Fibroblast of gingiva (primary cell): ENCODE measurements around the gene FOXP1.

Source experiments
- DNase-seq: peaks from one replicate; pipeline ENCODE4 v3.0.0-alpha.2; 2011; ENCODE audit warnings: low read depth

FOXP1 gene

DNA sequence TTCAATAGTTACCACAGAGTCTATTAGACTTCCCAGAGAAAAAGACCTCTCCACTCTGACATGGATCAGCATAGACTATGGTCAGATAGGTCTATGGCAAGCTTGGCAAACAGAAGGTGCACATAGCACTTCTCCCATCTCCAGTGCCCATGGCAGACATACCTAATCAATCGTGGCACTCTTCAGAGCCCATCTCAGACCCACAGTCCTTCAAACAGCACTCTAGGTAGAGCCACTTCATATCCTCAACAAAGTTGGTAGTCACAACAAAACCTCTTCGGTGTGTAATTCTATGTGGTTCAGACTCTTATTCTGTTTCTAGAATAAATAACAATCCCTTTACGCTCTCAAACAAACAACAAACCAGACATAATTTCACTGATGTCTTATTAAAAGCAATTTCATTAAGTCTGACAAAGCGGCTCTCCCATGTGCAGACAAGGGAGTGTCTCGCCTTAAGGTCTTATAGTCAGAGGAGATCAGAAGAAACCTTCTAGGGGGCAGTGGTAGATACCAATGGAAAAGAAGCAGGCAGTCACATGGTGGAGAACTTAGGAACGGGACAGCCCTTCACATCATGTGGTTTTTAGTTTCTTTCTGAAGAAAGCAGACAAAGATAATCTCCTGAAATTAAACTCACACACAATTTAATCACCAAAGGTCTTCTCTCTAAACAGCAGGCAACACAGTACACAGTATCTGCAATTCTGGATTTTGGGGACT, 483.4 kb downstream of the FOXP1 start:
- no peak for DNase-seq

DNA sequence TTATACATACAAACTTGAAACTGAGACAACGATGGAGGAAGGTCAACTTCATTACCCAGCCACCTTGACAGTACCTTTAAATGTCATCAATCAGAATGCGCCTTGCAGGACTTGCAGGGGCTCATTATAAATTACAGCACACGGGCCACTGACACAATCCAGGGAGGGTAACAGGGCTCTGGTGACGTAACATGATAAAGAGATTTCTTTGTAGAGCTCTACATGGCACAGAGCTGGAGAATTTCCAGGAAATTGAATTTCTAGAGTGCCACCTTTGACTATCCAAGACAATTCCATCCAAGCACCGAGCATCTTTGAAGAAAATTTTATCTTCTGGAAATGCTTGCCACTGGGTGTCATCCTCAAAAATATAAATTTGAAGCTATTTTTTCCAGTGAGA, 486.0 kb downstream of the FOXP1 start:
- DNase-seq: no peak

- DNase-seq: peak; percentile 42
Measured at GRCh38 chr3:71095511-71096291, 487.8 kb downstream of the FOXP1 start.

GRCh38 chr3:71094658-71095209, 488.8 kb downstream of the FOXP1 start:
- no peak for DNase-seq

GRCh38 chr3:71092665-71093064, 490.9 kb downstream of the FOXP1 start:
- DNase-seq: no peak

- no peak for DNase-seq
Measured at GRCh38 chr3:71090207-71090606, 493.3 kb downstream of the FOXP1 start.

DNA sequence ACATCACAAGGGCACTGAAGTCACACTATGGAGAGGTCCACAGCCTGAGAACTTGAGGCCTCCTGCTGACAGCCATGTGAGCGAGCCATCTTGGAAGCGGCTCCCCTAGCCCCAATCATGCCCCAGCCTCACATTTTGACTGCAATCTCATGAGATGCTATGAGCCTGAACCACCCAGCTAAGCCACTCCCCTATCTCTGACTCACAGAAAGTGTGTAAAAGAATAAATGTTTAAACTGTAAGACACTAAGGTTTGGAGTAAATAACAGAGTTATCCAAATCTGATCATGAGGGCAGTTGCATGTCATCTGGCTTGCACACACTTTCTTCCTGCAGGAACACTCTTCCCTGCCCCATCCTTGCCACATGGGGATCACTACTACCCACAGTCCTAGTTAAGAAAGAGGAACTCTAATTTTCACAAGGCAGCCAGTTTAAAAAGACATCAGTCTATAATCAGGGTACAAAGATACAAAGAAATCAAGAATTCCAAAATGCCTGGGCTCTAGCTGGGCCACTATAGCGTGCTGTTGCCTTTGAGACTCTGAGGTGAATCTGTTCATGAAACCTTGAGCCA, 494.2 kb downstream of the FOXP1 start:
- no peak for DNase-seq

- DNase-seq: no peak
Measured at GRCh38 chr3:71088742-71089141, 494.8 kb downstream of the FOXP1 start.

GRCh38 chr3:71088019-71088708, 495.4 kb downstream of the FOXP1 start:
- no peak for DNase-seq

DNA sequence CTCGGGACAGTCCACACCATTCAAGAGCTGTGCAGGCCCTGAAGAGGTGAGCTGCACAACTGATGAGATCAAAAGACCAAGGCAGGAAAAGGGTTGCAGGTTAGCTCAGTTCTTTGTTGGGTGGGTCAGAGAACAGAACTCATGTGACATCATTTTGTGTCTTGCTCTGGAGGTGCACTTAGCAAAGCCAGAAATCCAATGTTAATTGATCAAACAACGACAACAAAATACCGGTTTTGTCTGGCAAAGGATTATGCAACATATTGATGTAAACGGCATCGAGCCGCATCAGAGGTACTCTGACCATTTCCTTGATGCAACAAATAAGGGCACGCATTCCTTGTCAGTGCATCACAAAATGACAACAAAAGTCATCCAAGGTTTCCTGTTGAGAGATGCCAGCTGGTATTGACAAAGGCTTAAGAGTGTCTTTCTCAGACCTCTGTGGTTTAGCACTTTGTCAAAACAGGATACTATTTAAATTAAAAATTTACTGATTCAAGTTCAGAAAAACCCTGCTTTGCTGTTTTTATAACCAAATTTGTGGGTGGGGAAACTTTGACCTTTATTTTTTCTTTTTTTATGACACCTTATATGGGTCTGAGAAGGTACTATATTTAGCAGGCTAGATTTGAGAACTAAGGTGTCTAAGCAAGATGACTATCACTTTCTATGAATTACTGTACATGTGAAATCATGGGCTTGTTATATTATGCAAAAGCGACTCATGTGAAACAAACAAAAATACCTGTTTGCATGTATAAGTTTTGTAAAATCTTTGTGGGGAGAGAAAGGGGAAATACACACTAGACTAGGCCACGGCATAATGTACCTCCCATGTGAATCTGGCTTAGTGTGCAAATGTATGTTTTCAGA, 496.1 kb downstream of the FOXP1 start:
- DNase-seq: peak; percentile 72

DNA sequence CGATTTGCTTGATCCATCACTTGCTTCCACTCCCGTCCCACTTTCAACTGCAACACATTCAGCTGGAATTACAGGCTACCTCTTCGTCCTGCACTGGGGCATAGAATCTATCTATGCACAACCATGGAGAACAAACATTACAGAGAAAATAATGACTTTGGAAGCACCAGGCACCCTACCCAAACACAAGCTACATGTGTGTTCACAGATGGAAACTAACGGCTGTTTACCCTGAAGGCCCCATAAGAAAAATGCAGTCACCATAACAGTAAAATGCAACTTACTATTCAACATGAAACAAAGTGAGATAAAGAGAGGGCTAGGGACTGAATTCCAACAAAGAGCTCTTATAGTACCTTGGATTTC, 496.8 kb downstream of the FOXP1 start:
- DNase-seq: no peak

DNA sequence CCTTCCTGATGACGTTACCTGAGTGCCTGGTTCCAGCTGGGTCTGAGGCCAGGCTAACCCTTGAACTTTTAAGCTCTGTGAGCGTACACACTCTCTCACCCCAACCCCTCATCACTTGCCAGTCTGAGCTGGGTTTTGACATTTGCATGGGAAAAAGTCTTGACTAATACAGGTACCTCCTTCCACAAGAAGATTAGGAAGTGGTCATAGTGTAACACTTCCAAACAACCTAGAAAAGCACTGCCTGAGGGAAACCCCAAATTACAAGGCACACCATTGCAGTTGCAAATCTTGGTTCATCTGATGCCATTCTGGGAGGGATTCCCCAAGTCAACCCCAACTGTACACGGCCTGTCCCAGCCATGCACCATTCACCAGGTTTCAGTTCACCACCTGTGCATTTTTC, 499.8 kb downstream of the FOXP1 start:
- no peak for DNase-seq

- no peak for DNase-seq
Measured at GRCh38 chr3:71082833-71083232, 500.7 kb downstream of the FOXP1 start.

DNA sequence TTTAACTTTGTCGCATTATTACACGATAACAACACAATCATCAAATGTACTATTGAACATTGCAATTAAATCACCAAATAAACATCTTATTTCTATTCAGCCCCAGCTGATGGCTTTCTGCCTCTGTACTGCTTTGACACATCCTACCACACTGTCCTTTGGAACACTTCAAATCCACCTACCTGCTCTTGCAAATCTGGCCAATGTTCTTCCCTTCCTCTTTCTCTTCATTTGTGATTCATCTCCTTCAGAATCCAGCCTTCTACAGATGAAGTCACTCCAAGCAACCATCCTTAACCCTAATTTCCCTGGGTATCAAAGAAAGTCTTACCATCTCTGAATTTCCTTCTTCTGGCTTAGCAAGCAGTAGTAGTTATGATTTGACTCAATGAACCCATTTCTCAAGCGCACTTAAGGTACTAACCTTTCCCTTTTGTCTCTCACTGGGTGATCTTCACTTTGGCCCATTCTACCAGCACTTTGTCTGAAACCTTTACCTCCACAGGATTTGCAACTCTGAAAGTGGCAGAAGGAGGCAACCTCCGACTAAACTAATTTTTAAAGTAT, 502.9 kb downstream of the FOXP1 start:
- DNase-seq: no peak

GRCh38 chr3:71078723-71079525, 504.6 kb downstream of the FOXP1 start:
- no peak for DNase-seq

- no peak for DNase-seq
Measured at GRCh38 chr3:71078199-71078598, 505.3 kb downstream of the FOXP1 start.

GRCh38 chr3:71077070-71077469, 506.5 kb downstream of the FOXP1 start:
- no peak for DNase-seq

DNA sequence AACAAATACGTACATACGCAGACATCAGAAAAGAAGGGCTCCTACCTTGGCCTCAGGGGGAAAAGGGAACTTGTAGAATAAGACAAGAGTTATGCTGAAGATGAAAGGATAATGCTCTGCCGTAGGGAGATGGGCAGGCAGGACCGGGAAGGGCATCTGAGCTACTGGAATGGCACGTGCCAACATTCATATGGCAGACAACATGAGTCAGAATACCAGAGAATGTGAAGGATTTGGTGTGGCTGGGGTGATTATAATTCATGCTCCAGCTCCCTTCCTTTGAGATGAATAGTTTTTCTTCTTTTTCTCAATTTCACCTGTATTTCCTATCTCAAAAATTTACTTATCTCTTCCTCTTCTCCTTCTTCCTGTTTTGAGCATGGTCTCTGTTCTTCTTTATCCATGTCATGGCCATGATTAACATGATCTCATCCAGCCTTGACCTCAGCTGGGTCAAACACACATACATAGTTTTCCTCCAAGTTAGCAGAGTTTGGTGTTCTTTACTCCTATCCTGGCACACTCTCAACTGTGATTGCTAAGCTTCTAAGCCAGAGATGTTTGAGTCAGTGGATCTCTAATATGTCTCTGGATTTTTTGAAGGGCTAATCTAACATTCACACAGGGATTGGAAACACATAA, 507.0 kb downstream of the FOXP1 start:
- DNase-seq: peak; percentile 55

DNA sequence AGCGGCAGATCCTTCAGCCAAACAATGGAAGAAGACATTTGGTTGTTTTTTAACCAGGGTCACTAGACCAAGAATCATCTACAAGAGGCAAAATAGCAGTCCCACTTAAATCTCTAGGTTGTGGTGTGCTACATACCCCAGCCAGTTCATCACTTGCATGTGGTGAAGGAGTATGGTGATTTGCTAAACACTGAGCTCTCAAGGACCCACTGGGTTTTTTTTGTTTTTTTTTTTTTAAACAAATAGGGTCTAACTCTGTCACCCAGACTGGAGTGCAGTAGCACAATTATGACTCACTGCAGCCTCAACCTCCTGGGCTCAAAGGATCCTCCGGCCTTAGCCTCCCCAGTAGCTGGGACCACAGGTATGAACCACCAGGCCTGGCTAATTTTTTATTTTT, 508.0 kb downstream of the FOXP1 start:
- no peak for DNase-seq

- DNase-seq: no peak
Measured at GRCh38 chr3:71074423-71074822, 509.1 kb downstream of the FOXP1 start.
